D721Med (cell line): ENCODE data around the gene GALNT2.

Source experiments
- DNase-seq: peaks from one replicate; pipeline ENCODE4 v3.0.0; 2011; ENCODE audit warnings: low spot score; ENCODE audit not compliant: insufficient read length
- FAIRE-seq: peaks from 2 replicates; lab custom pipeline; 2011; peaks lifted over from hg19 to GRCh38; lab: Jason Lieb, UNC
- CTCF ChIP-seq: IDR thresholded peaks from 2 replicates; pipeline ENCODE4 v1.5.1; 2012; ENCODE audit warnings: mild to moderate bottlenecking, control low read depth; ENCODE audit not compliant: insufficient read depth; ENCODE audit errors: missing control alignments

GALNT2 gene

DNA sequence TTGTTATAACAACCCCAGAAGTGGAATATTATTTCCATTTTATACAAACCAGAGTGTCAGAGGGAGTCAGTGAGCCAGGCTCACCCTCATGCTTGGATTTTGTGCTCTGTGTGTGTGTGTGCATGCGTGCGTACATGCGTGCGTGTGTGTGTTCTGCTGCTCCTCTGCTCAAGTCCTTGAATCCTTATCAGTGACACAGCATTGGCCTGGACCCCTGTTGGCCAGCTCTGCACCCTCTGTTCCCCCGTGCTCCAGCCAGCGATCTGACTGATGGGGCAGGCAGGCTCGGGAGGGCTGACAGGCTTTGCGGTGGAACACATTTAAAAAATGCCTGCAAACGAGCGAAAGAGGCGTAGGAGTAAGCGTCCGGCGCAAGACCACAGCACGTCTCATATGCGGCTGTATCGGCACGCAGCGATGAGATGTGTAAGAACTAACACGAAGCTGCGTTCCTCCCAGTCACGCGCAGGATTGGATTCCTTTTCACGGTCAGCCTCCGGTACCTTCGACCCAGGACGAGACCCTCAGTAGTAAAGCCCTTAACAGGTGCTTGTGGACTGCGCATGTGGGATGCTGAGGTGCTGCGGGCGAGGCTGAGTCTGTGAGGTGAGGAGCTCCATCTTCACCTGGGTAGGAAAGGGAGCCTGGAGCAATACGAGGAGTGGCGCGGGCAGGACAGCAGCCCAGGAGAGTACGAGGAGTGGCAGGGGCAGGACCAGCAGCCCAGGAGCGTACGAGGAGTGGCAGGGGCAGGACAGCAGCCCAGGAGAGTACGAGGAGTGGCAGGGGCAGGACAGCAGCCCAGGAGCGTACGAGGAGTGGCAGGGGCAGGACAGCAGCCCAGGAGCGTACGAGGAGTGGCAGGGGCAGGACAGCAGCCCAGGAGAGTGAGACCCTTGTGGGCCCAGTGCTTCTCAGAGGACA is 130.9 kb downstream of the GALNT2 start:
- FAIRE-seq: no peak
- no peak for DNase-seq
- TF ChIP-seq CTCF: no peak

- TF ChIP-seq CTCF: no peak
- DNase-seq (no peak), FAIRE-seq (no peak)
Measured at GRCh38 chr1:230199034-230199433, 132.0 kb downstream of the GALNT2 start.

DNA sequence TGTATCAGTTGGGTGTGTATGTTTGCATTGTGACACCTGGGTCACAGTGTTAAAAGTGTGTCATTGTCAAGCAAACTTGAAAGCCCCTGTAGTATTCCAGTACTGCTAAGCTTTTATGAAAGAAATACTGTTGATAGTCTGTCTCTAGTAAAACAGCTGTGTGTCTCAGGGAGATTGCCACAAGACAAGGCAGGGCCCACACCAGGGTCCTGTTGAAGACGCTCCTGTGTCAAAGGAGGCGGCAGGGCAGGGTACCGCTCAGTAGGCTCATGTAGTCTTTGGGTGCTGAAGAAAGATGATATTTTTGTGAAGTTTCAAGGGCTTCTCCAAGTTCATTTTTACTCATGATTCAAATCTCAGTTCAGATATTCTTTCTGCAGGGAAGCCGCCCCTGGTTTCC is 132.5 kb downstream of the GALNT2 start:
- no peak for TF ChIP-seq CTCF
- DNase-seq (no peak), FAIRE-seq (no peak)

DNA sequence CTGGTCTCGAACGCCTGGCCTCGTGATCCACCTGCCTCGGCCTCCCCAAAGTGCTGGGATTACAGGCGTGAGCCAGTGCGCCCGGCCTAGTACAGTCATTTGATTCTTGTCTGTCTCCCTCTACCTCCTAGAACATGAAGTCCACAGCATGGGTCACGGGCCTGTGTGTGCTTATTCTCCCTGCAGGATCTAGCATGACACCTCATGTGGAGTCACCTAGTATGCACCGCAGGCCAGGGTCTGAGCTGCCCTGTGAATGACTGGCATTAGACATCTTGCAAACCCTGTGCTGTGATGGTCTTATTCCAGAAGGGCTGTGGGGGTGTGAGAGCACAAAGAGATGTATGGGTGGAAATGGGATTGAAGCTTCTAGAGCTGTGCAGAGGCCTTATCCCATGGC is 133.2 kb downstream of the GALNT2 start:
- no peak for TF ChIP-seq CTCF
- FAIRE-seq: no peak
- no peak for DNase-seq

DNA sequence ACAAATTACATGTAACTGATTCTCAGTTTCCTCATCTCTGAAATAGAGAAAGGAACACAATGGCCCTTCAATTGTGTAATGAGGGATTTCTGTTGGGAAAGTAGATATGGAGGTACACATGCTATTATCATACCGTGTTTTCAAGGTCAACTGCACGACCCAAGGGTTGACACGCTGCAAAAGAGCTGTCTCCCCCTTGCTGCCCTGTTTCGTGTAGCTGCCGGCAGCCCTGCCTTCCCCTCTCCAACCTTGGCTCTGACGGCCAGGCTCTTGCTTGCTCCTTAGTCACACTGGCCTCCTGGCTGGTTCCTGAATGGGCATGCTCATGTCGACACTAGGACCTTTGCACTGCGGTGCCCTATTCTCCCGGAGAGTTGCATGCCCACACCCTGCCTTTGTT is 134.4 kb downstream of the GALNT2 start:
- TF ChIP-seq CTCF: no peak
- DNase-seq (no peak), FAIRE-seq (no peak)

GRCh38 chr1:230204842-230205241 is 137.8 kb downstream of the GALNT2 start:
- FAIRE-seq: no peak
- no peak for TF ChIP-seq CTCF
- DNase-seq: no peak

DNA sequence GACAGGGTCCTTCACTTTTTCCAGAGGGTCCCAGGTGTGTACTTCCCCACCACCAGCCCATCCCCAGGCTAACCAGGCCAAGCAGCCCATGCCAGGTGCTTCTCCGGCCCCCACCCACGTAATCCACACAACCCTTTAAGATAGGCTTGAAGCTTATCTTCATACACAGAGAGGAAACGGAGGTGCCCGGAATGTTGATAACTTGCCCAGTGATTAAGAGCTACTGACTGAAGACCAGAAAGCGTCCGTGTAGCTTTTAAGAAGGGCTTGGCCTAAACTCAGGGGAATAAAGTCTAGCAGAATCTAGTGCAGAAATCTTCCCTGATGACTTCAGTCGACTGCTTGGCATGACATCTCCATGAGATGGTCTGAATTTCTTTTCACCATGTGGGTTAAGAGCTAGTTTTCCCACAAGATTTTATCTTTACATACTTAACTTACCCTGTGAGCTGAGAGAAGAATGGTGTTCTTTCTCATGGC is 138.7 kb downstream of the GALNT2 start:
- FAIRE-seq (no peak), DNase-seq (no peak)
- TF ChIP-seq CTCF: no peak
